Effector memory CD8-positive, alpha-beta T cell (primary cell): ENCODE measurements around the gene CHD5.

ENCODE experiments used
- ATAC-seq: fragments of 150-1000 bp; cut with Tn5 transposase; replicated peaks from 2 replicates; pipeline ENCODE4 v1.10.0; 2021; ENCODE audit warnings: mild to moderate bottlenecking, moderate library complexity
- DNase-seq, 3 experiments: peaks; one replicate each; pipeline ENCODE4 v3.0.0; 2021
- H3K27ac Mint-ChIP-seq, 2 donors: one replicate each; pipeline ENCODE4 v1.8.0; 2022; ENCODE audit warnings: mild to moderate bottlenecking in 2 of 2, mixed read lengths in 2 of 2, moderate library complexity in 2 of 2
- H3K27me3 Mint-ChIP-seq, 2 donors: one replicate each; pipeline ENCODE4 v1.8.0; 2022; ENCODE audit warnings: mixed read lengths in 2 of 2
- H3K36me3 Mint-ChIP-seq: one replicate; pipeline ENCODE4 v1.8.0; 2022; ENCODE audit warnings: mild to moderate bottlenecking, moderate library complexity, mixed read lengths; ENCODE audit not compliant: insufficient read depth
- H3K4me1 Mint-ChIP-seq, 2 donors: one replicate each; pipeline ENCODE4 v1.8.0; 2022; ENCODE audit warnings: low read depth in 2 of 2, mixed read lengths in 2 of 2
- H3K4me3 Mint-ChIP-seq, 2 donors: one replicate each; pipeline ENCODE4 v1.8.0; 2022; ENCODE audit warnings: mild to moderate bottlenecking in 2 of 2, mixed read lengths in 2 of 2, moderate library complexity in 2 of 2
- H3K9me3 Mint-ChIP-seq, 2 donors: one replicate each; pipeline ENCODE4 v1.8.0; 2022; ENCODE audit warnings: mixed read lengths in 2 of 2

The CHD5 gene

GRCh38 chr1:6125366-6125765 is 54.8 kb downstream of the CHD5 start:
- H3K4me1 Mint-ChIP-seq, result peaks cover 0 to 8% of the 10 kb centered on the region in 2 donors
- peaks cover 15 to 26% of the 10 kb centered on the region in 2 donors for H3K27me3 Mint-ChIP-seq
- H3K27ac Mint-ChIP-seq, result no peak overlapping the region
- no peak for ATAC-seq
- no peaks in the 10 kb centered on the region for H3K9me3 Mint-ChIP-seq
- H3K36me3 Mint-ChIP-seq, result no peaks in the 10 kb centered on the region
- DNase-seq, result no peak
- H3K4me3 Mint-ChIP-seq, result no peak overlapping the region

DNA sequence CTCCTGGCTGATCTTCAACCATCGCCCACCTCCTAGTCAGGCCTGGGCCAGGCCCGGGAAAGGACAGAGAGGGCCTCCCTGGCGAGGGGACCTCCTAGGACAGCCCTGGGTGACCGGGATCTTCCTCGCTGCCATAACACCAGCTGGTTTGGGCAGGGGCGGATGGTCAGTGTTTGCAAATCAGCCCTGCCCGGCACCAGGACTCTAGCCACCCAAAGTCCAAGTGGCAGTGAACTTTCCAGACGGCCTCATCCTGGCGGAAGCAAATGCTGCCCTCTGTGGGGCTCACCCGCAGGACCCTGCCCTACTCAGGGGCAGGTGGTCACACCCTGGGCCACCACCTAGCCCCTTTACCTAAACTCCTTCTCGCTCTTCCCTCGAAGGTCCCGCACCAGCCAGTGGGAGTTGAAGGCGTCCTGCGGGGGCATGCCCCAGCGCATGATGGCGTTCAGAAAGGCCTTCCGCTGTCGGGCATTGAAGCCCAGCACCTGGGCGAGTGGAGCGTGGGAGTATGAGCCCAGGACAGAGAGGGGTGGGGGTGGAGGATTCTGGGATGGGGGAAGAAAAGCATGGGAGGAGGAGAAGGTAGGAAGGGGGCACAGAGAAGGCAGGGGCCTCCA is 55.3 kb downstream of the CHD5 start:
- Mint-ChIP-seq H3K27me3 (peaks cover 10 to 26% of the 10 kb centered on the region in 2 donors), H3K4me3 (no peak overlapping the region), H3K27ac (no peak overlapping the region), H3K9me3 (no peaks in the 10 kb centered on the region), H3K4me1 (peaks cover 0 to 8% of the 10 kb centered on the region in 2 donors), H3K36me3 (no peaks in the 10 kb centered on the region)
- ATAC-seq, result no peak
- no peak for DNase-seq

GRCh38 chr1:6124341-6124740 is 55.8 kb downstream of the CHD5 start:
- H3K4me1 Mint-ChIP-seq, result peaks cover 0 to 8% of the 10 kb centered on the region in 2 donors
- H3K27me3 Mint-ChIP-seq, result peaks cover 6 to 26% of the 10 kb centered on the region in 2 donors
- H3K36me3 Mint-ChIP-seq, result no peaks in the 10 kb centered on the region
- H3K9me3 Mint-ChIP-seq, result no peaks in the 10 kb centered on the region
- H3K4me3 Mint-ChIP-seq, result no peak overlapping the region
- DNase-seq (no peak), ATAC-seq (no peak)
- no peak overlapping the region for H3K27ac Mint-ChIP-seq

GRCh38 chr1:6123816-6124215 is 56.3 kb downstream of the CHD5 start:
- H3K9me3 Mint-ChIP-seq, result no peaks in the 10 kb centered on the region
- H3K27me3 Mint-ChIP-seq, result peaks cover 6 to 26% of the 10 kb centered on the region in 2 donors
- no peak overlapping the region for H3K4me3 Mint-ChIP-seq
- ATAC-seq, result no peak
- H3K36me3 Mint-ChIP-seq, result no peaks in the 10 kb centered on the region
- H3K27ac Mint-ChIP-seq, result no peak overlapping the region
- peaks cover 0 to 7% of the 10 kb centered on the region in 2 donors for H3K4me1 Mint-ChIP-seq
- no peak for DNase-seq

GRCh38 chr1:6123083-6123482 is 57.0 kb downstream of the CHD5 start:
- Mint-ChIP-seq H3K4me1 (peaks cover 0 to 6% of the 10 kb centered on the region in 2 donors), H3K4me3 (no peak overlapping the region), H3K27me3 (peaks cover 6 to 26% of the 10 kb centered on the region in 2 donors), H3K9me3 (no peaks in the 10 kb centered on the region), H3K27ac (no peak overlapping the region), H3K36me3 (no peaks in the 10 kb centered on the region)
- no peak for ATAC-seq
- DNase-seq, result no peak

DNA sequence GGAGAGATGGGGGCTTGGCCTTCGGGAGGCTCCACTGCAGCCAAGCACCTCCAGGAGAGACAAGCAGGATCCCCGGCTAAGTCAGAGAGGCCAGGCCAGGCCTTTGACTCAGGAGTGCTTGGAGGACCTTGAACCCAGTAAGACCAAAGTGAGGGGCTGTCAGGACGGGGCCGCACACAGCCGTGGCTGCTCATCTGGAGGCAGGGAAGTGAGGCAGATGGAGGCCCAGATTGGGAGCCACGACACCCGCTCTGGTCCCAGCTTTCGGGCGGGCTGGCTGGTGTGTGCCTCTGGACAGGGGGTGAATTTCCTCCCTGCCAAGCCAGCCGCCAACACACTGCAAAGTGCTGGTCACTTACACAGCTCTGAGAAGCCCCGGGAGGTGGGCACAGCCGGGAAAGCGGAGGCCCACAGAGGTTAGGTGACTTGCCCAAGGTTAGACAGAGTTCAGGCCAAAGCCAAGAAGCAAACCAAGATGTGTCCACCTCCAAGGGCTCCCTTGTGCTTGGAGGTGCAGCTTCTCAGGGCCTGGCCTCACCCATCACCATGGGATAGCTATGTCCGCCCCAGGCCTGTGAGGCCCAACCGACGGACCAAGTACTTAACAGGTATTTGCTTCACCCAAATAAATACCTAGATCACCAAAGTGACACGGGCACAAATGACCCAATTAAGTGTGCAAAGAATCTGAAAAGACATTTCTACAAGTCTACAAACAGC is 58.3 kb downstream of the CHD5 start:
- H3K36me3 Mint-ChIP-seq, result no peaks in the 10 kb centered on the region
- no peak overlapping the region for H3K27ac Mint-ChIP-seq
- H3K9me3 Mint-ChIP-seq, result no peaks in the 10 kb centered on the region
- ATAC-seq (no peak), DNase-seq (no peak)
- H3K4me3 Mint-ChIP-seq, result no peak overlapping the region
- H3K4me1 Mint-ChIP-seq, result peaks cover 0 to 3% of the 10 kb centered on the region in 2 donors
- H3K27me3 Mint-ChIP-seq, result peaks cover 6 to 22% of the 10 kb centered on the region in 2 donors

DNA sequence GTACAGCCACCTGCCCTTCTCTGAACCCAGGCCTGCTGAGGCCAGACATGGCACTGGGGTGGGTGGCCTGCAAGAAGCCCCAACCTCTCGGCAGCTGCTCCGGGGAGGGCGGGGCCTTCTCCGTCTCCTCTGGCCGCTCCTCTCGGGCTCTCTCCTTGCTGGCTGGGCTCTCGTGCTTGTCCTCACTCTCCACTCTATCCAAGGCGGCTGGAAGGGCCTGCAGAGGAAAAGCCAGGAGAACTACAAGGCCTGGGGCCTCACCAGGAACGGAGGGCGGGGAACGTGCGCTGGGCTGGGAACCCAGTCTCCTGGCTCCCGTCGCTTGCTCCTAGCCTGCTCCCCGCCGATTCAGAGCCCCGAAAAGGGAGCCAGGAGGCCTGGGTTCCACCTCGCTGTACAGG is 59.1 kb downstream of the CHD5 start:
- H3K27ac Mint-ChIP-seq, result no peak overlapping the region
- H3K4me1 Mint-ChIP-seq, result peaks cover 0 to 3% of the 10 kb centered on the region in 2 donors
- peaks cover 2% of the 10 kb centered on the region for H3K36me3 Mint-ChIP-seq
- peaks cover 6 to 14% of the 10 kb centered on the region in 2 donors for H3K27me3 Mint-ChIP-seq
- no peak overlapping the region for H3K4me3 Mint-ChIP-seq
- DNase-seq (no peak), ATAC-seq (no peak)
- no peaks in the 10 kb centered on the region for H3K9me3 Mint-ChIP-seq

GRCh38 chr1:6118415-6118814 is 61.7 kb downstream of the CHD5 start:
- no peaks in the 10 kb centered on the region for H3K4me1 Mint-ChIP-seq
- no peak for ATAC-seq
- no peak overlapping the region for H3K4me3 Mint-ChIP-seq
- H3K36me3 Mint-ChIP-seq, result peaks cover 2% of the 10 kb centered on the region
- H3K9me3 Mint-ChIP-seq, result no peaks in the 10 kb centered on the region
- H3K27ac Mint-ChIP-seq, result no peak overlapping the region
- DNase-seq, result no peak
- H3K27me3 Mint-ChIP-seq, result no peaks in the 10 kb centered on the region

DNA sequence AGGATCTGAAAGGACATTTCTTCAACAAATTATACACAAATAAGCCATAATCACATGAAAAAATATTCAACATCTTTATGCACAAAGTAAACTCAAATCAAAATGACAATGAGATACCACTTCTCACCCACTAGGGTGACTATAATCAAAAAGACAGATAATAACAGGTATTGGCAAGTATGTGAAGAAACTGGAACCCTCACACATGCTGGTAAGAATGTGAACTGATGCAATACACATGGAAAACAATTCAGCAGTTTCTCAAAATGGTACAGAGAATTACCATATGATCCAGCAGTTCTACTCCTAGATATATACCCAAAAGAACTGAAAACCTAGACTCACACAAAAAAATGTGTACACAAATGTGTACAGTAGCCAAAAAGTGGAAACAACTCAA is 62.5 kb downstream of the CHD5 start:
- ATAC-seq (no peak), DNase-seq (no peak)
- Mint-ChIP-seq H3K9me3 (no peaks in the 10 kb centered on the region), H3K4me1 (no peaks in the 10 kb centered on the region), H3K27ac (no peak overlapping the region), H3K27me3 (no peaks in the 10 kb centered on the region), H3K36me3 (peaks cover 2% of the 10 kb centered on the region), H3K4me3 (no peak overlapping the region)

- Mint-ChIP-seq H3K9me3 (no peaks in the 10 kb centered on the region), H3K27ac (no peak overlapping the region), H3K36me3 (peaks cover 2% of the 10 kb centered on the region), H3K27me3 (no peaks in the 10 kb centered on the region), H3K4me1 (no peaks in the 10 kb centered on the region), H3K4me3 (no peak overlapping the region)
- ATAC-seq (no peak), DNase-seq (no peak)
Observed at GRCh38 chr1:6117064-6117463, 63.1 kb downstream of the CHD5 start.

GRCh38 chr1:6116137-6116536 is 64.0 kb downstream of the CHD5 start:
- Mint-ChIP-seq H3K27me3 (no peaks in the 10 kb centered on the region), H3K4me3 (no peak overlapping the region), H3K27ac (no peak overlapping the region), H3K36me3 (peaks cover 2% of the 10 kb centered on the region), H3K4me1 (no peaks in the 10 kb centered on the region), H3K9me3 (no peaks in the 10 kb centered on the region)
- ATAC-seq, result no peak
- DNase-seq, result no peak

GRCh38 chr1:6113745-6114144 is 66.4 kb downstream of the CHD5 start:
- no peak overlapping the region for H3K27ac Mint-ChIP-seq

GRCh38 chr1:6113116-6113515 is 67.0 kb downstream of the CHD5 start:
- no peak for ATAC-seq
- Mint-ChIP-seq H3K4me3 (no peak overlapping the region), H3K4me1 (no peaks in the 10 kb centered on the region), H3K27me3 (peaks cover 9 to 11% of the 10 kb centered on the region in 2 donors), H3K27ac (no peak overlapping the region), H3K9me3 (no peaks in the 10 kb centered on the region), H3K36me3 (peaks cover 2% of the 10 kb centered on the region)
- DNase-seq, result no peak

More at GRCh38 chr1:6113745-6114144, 66.4 kb downstream of the CHD5 start:
- no peak for DNase-seq
- no peak for ATAC-seq
- Mint-ChIP-seq H3K36me3 (peaks cover 2% of the 10 kb centered on the region), H3K4me1 (no peaks in the 10 kb centered on the region), H3K9me3 (no peaks in the 10 kb centered on the region), H3K4me3 (no peak overlapping the region), H3K27me3 (peaks cover 2 to 4% of the 10 kb centered on the region in 2 donors)

DNA sequence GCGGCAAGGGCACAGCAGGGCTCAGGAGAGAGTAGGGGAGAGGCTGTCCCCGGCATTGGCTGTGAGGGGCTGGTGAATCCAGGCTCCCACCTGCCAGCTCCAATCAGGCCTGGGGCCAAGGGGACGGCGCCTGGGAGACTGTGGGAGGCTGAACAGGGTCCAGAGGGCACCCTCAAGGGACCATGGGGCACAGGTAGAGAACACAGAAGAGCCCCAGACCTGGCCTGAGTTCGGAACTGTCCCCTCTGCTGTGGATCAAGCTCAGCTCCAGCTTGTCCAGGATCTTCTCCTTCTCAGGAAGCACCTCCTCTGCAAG is 67.5 kb downstream of the CHD5 start:
- H3K4me3 Mint-ChIP-seq, result no peak overlapping the region
- H3K36me3 Mint-ChIP-seq, result peaks cover 2% of the 10 kb centered on the region
- H3K27me3 Mint-ChIP-seq, result peaks cover 11 to 15% of the 10 kb centered on the region in 2 donors
- H3K4me1 Mint-ChIP-seq, result no peaks in the 10 kb centered on the region
- no peak for ATAC-seq
- no peak overlapping the region for H3K27ac Mint-ChIP-seq
- no peak for DNase-seq
- no peaks in the 10 kb centered on the region for H3K9me3 Mint-ChIP-seq
